Neural cell (in vitro differentiated cells): ENCODE measurements around the gene GBE1. TPM values are rescaled to one million over a fixed set of nuclear protein-coding genes. Genes with fewer than 3 reads are reported as not detected.
"Not testable (repeated sequence)": the region's sequence is repeated elsewhere in the genome, so short reads cannot be mapped to it uniquely, and the experiment has no call there.

Experiments
- H2AFZ ChIP-seq: fragments of 200-600, 300-800 bp; sonication (generic), shearing (Covaris generic); 2 replicates; pipeline ENCODE4 v1.6.0; 2014; ENCODE audit warnings: low read depth, mild to moderate bottlenecking, antibody characterized with exemption, low read length, moderate library complexity
- H3F3A ChIP-seq: fragments of 200-600 bp; shearing (Covaris generic); 2 replicates; pipeline ENCODE4 v1.6.1; 2016; ENCODE audit warnings: mild to moderate bottlenecking, moderate library complexity, mixed read lengths, antibody characterized with exemption, low read length; ENCODE audit not compliant: insufficient read depth, poor library complexity, severe bottlenecking
- H3K27ac ChIP-seq: fragments of 200-600, 300-800 bp; sonication (generic), shearing (Covaris generic); 2 replicates; pipeline ENCODE4 v1.5.1; 2014; ENCODE audit warnings: mild to moderate bottlenecking, low read length, moderate library complexity
- H3K27me3 ChIP-seq: fragments of 300-800, 200-600 bp; sonication (generic), shearing (Covaris generic); 2 replicates; pipeline ENCODE4 v1.6.0; 2014; ENCODE audit warnings: mild to moderate bottlenecking, low read depth, low read length, moderate library complexity; ENCODE audit not compliant: insufficient read depth
- H3K36me3 ChIP-seq: fragments of 300-800, 200-600 bp; sonication (generic), shearing (Covaris generic); 2 replicates; pipeline ENCODE4 v1.5.1; 2014; ENCODE audit warnings: mild to moderate bottlenecking, antibody characterized with exemption, low read length, moderate library complexity; ENCODE audit not compliant: insufficient read depth
- H3K4me2 ChIP-seq: fragments of 300-800, 200-600 bp; sonication (generic), shearing (Covaris generic); 2 replicates; pipeline ENCODE4 v1.6.0; 2014; ENCODE audit warnings: mild to moderate bottlenecking, low read length
- H3K4me3 ChIP-seq: fragments of 300-800, 200-600 bp; sonication (generic), shearing (Covaris generic); 2 replicates; pipeline ENCODE4 v1.5.1; 2014; ENCODE audit warnings: mild to moderate bottlenecking, low read length, moderate library complexity
- H3K79me2 ChIP-seq: fragments of 200-600 bp; shearing (Covaris generic); replicated peaks from 2 replicates; pipeline ENCODE4 v1.6.0; 2014; ENCODE audit warnings: mild to moderate bottlenecking, low read length, moderate library complexity; ENCODE audit not compliant: insufficient read depth
- H3K9ac ChIP-seq: fragments of 300-800, 200-600 bp; sonication (generic), shearing (Covaris generic); 2 replicates; pipeline ENCODE4 v1.6.1; 2016; ENCODE audit warnings: mild to moderate bottlenecking, low read length, mixed read lengths
- H3K9me2 ChIP-seq: fragments of 200-600 bp; shearing (Covaris generic); 2 replicates; pipeline ENCODE4 v1.6.1; 2016; ENCODE audit warnings: mild to moderate bottlenecking, low read length, mixed read lengths; ENCODE audit not compliant: insufficient read depth
- H3K9me3 ChIP-seq: fragments of 200-600, 300-800 bp; sonication (generic), shearing (Covaris generic); 2 replicates; pipeline ENCODE4 v1.6.1; 2016; ENCODE audit warnings: mild to moderate bottlenecking, mixed run types, low read length, moderate library complexity, mixed read lengths
- H4K20me1 ChIP-seq: fragments of 200-600 bp; shearing (Covaris generic); 2 replicates; pipeline ENCODE4 v1.6.1; 2016; ENCODE audit warnings: mild to moderate bottlenecking, mixed run types; ENCODE audit not compliant: insufficient read depth
- EP300 ChIP-seq: fragments of 450-650 bp; conservative IDR thresholded peaks from 2 replicates; pipeline ENCODE4 v1.6.1; 2014; ENCODE audit warnings: antibody characterized with exemption, mild to moderate bottlenecking, moderate library complexity; ENCODE audit not compliant: poor library complexity, severe bottlenecking
- EZH2 ChIP-seq: fragments of 200-600, 300-800 bp; shearing (Covaris generic), sonication (generic); IDR thresholded peaks from 2 replicates; pipeline ENCODE4 v1.6.1; 2014; ENCODE audit warnings: antibody characterized with exemption, low read length, borderline replicate concordance, mild to moderate bottlenecking; ENCODE audit not compliant: insufficient read depth, poor library complexity, severe bottlenecking
- MXI1 ChIP-seq: fragments of 450-650 bp; conservative IDR thresholded peaks from 2 replicates; pipeline ENCODE4 v1.6.1; 2014; ENCODE audit warnings: antibody characterized with exemption, mild to moderate bottlenecking; ENCODE audit not compliant: poor library complexity, severe bottlenecking
- POLR2AphosphoS5 ChIP-seq: IDR thresholded peaks from 2 replicates; pipeline ENCODE4 v1.6.1; 2012
- RAD21 ChIP-seq: fragments of 450-650 bp; conservative IDR thresholded peaks from 2 replicates; pipeline ENCODE4 v1.6.1; 2014; ENCODE audit warnings: antibody characterized with exemption, mild to moderate bottlenecking, moderate library complexity
- SMC3 ChIP-seq: fragments of 450-650 bp; conservative IDR thresholded peaks from 2 replicates; pipeline ENCODE4 v1.6.1; 2014; ENCODE audit warnings: antibody characterized with exemption, mild to moderate bottlenecking, moderate library complexity; ENCODE audit not compliant: poor library complexity
- TAF1 ChIP-seq: IDR thresholded peaks from 2 replicates; pipeline ENCODE4 v1.6.1; 2012; ENCODE audit warnings: low read depth
- polyA plus RNA-seq: library from polyadenylated mRNA; depleted of rRNA; stranded (reverse); fragments of >200 nt; gene quantifications from 2 replicates; pipeline ENCODE4 v1.2.3, GENCODE V29; 2014
- TF ChIP-seq, protein P1 (sequence below): fragments of 450-650 bp; IDR thresholded peaks from 2 replicates; pipeline ENCODE4 v1.5.1; 2014; ENCODE audit warnings: antibody characterized with exemption, mild to moderate bottlenecking, moderate library complexity; ENCODE audit not compliant: poor library complexity, severe bottlenecking
- TF ChIP-seq, protein P2 (sequence below): IDR thresholded peaks from 2 replicates; pipeline ENCODE4 v1.6.1; 2012; ENCODE audit warnings: borderline replicate concordance

The GBE1 gene
- polyA plus RNA-seq, 1 donor from 2014 or later: 2.4 TPM

DNA sequence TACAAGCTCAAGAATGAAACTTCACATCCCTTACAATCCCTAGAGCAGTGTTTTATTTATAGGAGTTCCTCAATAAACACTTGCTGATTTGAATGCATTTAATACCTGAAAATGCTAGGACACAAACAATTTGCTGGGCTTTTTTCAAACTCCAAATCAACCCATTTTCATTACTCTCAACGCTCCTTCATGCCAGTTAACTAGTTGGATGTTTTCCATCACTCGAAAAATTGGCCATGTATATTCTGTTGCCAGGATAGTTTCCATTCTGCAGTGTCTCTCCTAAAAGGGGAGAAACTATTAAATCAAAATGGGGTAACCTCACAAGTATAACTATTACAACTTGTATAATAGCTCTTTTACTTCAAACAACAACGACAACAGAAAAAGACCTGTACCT is 1.2 kb downstream of the GBE1 start:
- Histone ChIP-seq H3K27ac (no peak overlapping the region), H3K9ac (no peak overlapping the region), H3K4me3 (peak overlapping the region; percentile 87), H3K36me3 (no peaks in the 10 kb centered on the region), H3K79me2 (no peaks in the 10 kb centered on the region), H2AFZ (no peak overlapping the region), H4K20me1 (no peaks in the 10 kb centered on the region), H3K9me3 (no peaks in the 10 kb centered on the region), H3K9me2 (no peaks in the 10 kb centered on the region), H3F3A (no peaks in the 10 kb centered on the region), H3K27me3 (no peaks in the 10 kb centered on the region), H3K4me2 (peak overlapping the region; percentile 81)
- TF ChIP-seq, protein P1, sequence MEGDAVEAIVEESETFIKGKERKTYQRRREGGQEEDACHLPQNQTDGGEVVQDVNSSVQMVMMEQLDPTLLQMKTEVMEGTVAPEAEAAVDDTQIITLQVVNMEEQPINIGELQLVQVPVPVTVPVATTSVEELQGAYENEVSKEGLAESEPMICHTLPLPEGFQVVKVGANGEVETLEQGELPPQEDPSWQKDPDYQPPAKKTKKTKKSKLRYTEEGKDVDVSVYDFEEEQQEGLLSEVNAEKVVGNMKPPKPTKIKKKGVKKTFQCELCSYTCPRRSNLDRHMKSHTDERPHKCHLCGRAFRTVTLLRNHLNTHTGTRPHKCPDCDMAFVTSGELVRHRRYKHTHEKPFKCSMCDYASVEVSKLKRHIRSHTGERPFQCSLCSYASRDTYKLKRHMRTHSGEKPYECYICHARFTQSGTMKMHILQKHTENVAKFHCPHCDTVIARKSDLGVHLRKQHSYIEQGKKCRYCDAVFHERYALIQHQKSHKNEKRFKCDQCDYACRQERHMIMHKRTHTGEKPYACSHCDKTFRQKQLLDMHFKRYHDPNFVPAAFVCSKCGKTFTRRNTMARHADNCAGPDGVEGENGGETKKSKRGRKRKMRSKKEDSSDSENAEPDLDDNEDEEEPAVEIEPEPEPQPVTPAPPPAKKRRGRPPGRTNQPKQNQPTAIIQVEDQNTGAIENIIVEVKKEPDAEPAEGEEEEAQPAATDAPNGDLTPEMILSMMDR: no peak
- no peak for TF ChIP-seq TAF1
- TF ChIP-seq MXI1: no peak
- TF ChIP-seq SMC3: no peak
- no peak for TF ChIP-seq EZH2
- no peak for TF ChIP-seq RAD21
- TF ChIP-seq POLR2AphosphoS5: no peak
- TF ChIP-seq, protein P2, sequence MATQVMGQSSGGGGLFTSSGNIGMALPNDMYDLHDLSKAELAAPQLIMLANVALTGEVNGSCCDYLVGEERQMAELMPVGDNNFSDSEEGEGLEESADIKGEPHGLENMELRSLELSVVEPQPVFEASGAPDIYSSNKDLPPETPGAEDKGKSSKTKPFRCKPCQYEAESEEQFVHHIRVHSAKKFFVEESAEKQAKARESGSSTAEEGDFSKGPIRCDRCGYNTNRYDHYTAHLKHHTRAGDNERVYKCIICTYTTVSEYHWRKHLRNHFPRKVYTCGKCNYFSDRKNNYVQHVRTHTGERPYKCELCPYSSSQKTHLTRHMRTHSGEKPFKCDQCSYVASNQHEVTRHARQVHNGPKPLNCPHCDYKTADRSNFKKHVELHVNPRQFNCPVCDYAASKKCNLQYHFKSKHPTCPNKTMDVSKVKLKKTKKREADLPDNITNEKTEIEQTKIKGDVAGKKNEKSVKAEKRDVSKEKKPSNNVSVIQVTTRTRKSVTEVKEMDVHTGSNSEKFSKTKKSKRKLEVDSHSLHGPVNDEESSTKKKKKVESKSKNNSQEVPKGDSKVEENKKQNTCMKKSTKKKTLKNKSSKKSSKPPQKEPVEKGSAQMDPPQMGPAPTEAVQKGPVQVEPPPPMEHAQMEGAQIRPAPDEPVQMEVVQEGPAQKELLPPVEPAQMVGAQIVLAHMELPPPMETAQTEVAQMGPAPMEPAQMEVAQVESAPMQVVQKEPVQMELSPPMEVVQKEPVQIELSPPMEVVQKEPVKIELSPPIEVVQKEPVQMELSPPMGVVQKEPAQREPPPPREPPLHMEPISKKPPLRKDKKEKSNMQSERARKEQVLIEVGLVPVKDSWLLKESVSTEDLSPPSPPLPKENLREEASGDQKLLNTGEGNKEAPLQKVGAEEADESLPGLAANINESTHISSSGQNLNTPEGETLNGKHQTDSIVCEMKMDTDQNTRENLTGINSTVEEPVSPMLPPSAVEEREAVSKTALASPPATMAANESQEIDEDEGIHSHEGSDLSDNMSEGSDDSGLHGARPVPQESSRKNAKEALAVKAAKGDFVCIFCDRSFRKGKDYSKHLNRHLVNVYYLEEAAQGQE: no peak

DNA sequence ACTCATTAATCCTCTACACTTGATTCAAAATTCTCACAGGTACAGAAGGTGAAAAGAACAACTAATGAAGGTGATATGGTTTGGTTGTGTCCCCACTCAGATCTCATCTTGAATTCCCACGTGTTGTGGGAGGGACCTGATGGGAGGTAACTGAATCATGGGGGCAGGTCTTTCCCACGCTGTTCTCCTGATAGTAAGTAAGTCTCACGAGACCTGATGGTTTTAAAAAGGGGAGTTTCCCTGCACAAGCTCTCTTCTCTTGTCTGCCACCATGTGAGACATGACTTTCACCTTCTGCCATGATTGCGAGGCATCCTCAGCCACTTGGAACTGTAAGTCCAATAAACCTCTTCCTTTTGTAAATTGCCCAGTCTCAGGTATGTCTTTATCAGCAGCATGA is 2.7 kb downstream of the GBE1 start:
- H3F3A ChIP-seq, H3K27me3 ChIP-seq, H3K79me2 ChIP-seq: not testable (repeated sequence)

DNA sequence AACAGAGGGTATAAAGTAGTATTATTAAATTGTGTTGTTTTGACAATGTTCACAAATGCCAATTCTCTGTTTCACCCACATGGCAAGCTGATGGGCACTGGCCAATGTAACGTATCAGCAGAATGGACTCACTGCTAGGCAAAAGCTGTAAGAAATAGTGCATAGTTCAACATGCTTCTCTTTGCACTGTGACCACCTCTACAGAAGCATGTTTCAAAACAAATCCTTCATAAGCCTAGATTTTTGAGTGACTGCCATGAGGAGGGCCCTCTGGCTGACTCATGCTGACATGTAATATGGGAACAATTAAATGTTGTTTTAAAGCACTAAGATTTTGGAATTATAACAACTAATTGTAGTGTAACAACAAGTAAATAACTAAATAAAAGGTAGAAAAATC is 3.2 kb downstream of the GBE1 start:
- H3K9me2 ChIP-seq: no peaks in the 10 kb centered on the region
- H3K27me3 ChIP-seq: no peaks in the 10 kb centered on the region
- no peak overlapping the region for H2AFZ ChIP-seq
- no peaks in the 10 kb centered on the region for H3K9me3 ChIP-seq
- H3K9ac ChIP-seq: no peak overlapping the region
- no peak overlapping the region for H3K27ac ChIP-seq
- H3K79me2 ChIP-seq: no peaks in the 10 kb centered on the region
- TF ChIP-seq POLR2AphosphoS5 (no peak), MXI1 (no peak), SMC3 (no peak), EP300 (no peak), EZH2 (no peak), TAF1 (no peak), RAD21 (no peak)
- H3K36me3 ChIP-seq: no peaks in the 10 kb centered on the region
- no peak overlapping the region for H3K4me3 ChIP-seq
- no peak overlapping the region for H3K4me2 ChIP-seq
- H3F3A ChIP-seq: no peaks in the 10 kb centered on the region
- H4K20me1 ChIP-seq: no peaks in the 10 kb centered on the region

More for the DNA sequence above, 2.7 kb downstream of the GBE1 start:
- not testable (repeated sequence) for H3K4me3 ChIP-seq, H3K9me2 ChIP-seq, H3K4me2 ChIP-seq, H4K20me1 ChIP-seq, H3K36me3 ChIP-seq, H3K27ac ChIP-seq, H3K9ac ChIP-seq, H3K9me3 ChIP-seq, H2AFZ ChIP-seq
